ENCODE measurements around the gene COX14.

GRCh38 chr12:50078281-50078680 is 33.8 kb upstream of the COX14 start:
- TF ChIP-seq POLR2A (IDR thresholded peaks at IDR 0.05; ENCODE audit: low read depth, low read length) (no peak), TAF1 (IDR thresholded peaks at IDR 0.05; ENCODE audit: borderline replicate concordance, low read depth, low read length) (no peak), POLR2AphosphoS5 (IDR thresholded peaks at IDR 0.05; ENCODE audit: low read depth, low read length) (no peak)
